Panc1 (cell line): ENCODE measurements around the gene DGAT2.

Experiments
- CTCF ChIP-seq: fragments of 450-650 bp; IDR thresholded peaks from 2 replicates; pipeline ENCODE4 v1.5.1; 2017; ENCODE audit warnings: mild to moderate bottlenecking
- POLR2AphosphoS5 ChIP-seq: IDR thresholded peaks from 2 replicates; pipeline ENCODE4 v1.6.1; 2012; ENCODE audit warnings: mild to moderate bottlenecking, low read depth, low read length, moderate library complexity
- REST ChIP-seq, 2 experiments: IDR thresholded peaks; 2 replicates each; pipeline ENCODE4 v1.6.1; 2011 to 2012; ENCODE audit warnings: low read depth in 2 of 2, control low read depth in 1 of 2, low read length in 1 of 2, mild to moderate bottlenecking in 1 of 2, moderate library complexity in 1 of 2; ENCODE audit not compliant: insufficient read depth in 1 of 2
- SIN3A ChIP-seq: IDR thresholded peaks from 2 replicates; pipeline ENCODE4 v1.6.1; 2012; ENCODE audit warnings: low read depth, mild to moderate bottlenecking, low read length, moderate library complexity, borderline replicate concordance; ENCODE audit not compliant: insufficient read depth

DNA sequence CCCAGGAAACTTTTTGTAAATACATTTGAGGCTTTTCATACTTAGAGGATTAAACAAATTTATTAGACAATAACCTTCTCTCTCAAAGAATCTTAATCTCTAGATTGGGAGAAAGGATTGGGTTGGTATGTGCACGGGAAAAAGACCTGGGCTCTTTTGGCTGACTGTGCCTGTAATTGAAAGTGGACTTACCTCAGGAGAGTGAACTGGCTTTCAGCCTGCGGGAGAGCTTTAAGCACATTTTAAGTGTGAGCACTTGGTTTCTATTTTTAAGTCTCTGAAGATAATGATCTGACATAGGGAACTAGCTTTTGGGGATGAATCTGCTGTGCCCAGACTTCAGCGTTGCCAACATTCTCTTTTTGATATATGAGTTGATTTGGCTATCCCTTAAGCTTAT, 82.2 kb downstream of the DGAT2 start:
- no peak for TF ChIP-seq CTCF
- no peak for TF ChIP-seq REST (IDR thresholded peaks at IDR 0.05; ENCODE audit: insufficient read depth in 1 of 2, low read depth in 2 of 2, low read length in 1 of 2)
- TF ChIP-seq POLR2AphosphoS5, result no peak
- TF ChIP-seq SIN3A, result no peak
